Measurements from ENCODE around the gene PC.
"Not testable (repeated sequence)": the region's sequence is repeated elsewhere in the genome, so short reads cannot be mapped to it uniquely, and the experiment has no call there.

PC gene, protein sequence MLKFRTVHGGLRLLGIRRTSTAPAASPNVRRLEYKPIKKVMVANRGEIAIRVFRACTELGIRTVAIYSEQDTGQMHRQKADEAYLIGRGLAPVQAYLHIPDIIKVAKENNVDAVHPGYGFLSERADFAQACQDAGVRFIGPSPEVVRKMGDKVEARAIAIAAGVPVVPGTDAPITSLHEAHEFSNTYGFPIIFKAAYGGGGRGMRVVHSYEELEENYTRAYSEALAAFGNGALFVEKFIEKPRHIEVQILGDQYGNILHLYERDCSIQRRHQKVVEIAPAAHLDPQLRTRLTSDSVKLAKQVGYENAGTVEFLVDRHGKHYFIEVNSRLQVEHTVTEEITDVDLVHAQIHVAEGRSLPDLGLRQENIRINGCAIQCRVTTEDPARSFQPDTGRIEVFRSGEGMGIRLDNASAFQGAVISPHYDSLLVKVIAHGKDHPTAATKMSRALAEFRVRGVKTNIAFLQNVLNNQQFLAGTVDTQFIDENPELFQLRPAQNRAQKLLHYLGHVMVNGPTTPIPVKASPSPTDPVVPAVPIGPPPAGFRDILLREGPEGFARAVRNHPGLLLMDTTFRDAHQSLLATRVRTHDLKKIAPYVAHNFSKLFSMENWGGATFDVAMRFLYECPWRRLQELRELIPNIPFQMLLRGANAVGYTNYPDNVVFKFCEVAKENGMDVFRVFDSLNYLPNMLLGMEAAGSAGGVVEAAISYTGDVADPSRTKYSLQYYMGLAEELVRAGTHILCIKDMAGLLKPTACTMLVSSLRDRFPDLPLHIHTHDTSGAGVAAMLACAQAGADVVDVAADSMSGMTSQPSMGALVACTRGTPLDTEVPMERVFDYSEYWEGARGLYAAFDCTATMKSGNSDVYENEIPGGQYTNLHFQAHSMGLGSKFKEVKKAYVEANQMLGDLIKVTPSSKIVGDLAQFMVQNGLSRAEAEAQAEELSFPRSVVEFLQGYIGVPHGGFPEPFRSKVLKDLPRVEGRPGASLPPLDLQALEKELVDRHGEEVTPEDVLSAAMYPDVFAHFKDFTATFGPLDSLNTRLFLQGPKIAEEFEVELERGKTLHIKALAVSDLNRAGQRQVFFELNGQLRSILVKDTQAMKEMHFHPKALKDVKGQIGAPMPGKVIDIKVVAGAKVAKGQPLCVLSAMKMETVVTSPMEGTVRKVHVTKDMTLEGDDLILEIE

DNA sequence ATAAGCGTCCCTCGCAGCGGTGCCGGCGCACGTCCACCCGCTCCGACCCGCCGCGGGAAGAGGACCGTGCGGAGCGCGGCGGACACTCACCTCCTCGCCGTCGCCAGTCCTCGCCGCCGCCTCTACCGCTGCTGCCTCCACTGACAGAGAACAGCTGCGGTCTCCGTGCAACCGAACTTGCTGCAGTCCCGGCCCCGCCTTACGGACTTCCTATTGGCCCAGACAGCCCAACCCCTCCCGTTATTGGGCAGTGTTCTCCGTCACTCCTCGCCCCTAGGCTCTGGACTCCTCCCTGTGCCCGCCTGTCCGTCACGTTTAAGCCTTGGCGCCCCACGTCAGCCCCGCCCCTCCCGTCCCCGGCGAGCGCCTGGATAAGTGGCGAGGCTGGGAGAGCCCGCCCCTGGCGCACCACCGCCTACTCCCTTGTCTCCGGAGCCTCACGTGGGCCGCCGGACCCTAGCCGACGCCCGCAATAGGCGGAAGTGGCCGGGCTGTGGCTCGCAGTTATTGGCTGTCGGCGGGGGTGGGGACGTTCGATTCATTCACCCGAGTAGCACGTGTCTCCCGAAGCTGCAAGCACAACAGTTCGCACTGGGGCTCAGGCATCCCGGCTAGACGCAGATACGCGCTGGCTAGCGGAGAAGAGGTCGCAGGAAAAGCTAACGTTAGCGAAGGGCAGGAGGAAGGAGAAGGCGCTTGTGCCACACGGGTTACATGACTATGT is at the start of gene PC:
Gene PC (minus strand): TSS at position 152 of the 724 bp plus-strand sequence. CDS start 86,224 bp downstream, outside the sequence.
- DNase-seq: peak; percentile 99

DNA sequence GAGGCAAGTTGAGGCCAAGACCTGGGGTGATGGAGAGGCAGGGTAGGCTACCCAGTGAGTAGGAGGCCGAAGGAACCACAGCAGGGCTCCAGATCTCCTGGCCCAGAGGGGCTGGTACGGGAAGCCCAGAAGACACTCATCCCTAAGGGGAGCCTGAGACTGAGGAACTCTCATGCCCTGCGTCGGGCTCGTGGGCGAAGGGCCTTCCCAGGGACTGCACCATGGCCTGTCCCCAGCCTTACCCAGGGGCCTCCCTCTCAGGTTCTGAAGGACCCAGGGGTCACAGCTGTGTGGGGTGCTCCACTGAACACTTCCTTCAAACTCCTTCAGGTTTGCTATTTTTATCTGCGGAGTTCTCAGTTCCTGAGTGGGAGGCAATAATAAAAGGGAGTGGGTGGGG is 48.9 kb upstream of the PC start:
- no peak for DNase-seq

DNA sequence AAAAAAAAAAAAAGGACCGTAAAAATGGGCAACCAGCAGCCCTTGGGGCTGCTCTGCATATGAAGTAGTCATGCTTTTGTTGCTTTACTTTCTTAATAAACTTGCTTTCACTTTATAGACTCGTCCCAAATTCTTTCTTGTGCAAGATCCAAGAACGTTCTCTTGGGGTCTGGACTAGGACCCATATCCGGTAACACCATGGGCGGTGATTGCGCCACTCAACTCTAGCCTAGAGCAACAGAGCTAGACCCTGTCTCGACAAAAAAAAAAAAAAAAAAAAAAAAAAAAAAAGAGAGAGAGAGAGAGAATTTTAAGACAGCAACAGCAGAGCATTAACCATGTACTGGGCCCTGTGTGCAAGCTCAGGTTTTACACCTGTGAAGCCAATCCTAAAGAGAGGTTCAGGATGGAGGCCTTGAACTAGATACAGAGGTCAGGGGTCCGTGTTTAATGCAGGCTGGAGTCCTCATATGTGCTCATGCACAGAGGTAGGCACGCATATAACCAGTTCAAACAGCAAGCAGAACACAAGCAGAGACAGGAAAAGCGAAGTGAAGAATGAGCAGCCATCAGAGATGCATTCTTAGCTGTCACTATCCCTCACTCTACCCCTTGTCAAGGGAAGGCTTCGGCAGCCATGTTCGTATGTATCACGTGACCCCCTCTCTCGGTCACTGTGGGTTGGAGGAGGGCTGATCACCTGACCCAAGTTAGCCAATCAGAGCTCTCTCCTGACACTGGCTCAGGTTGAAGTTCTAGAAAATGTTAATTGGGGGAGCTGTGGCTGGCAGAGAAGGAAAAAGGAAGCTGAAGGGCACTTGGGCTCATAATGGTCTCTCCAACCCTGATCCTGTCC is 48.1 kb upstream of the PC start:
- no peak for DNase-seq

GRCh38 chr11:67005200-67005599 is 47.0 kb upstream of the PC start:
- DNase-seq: not testable (repeated sequence)

GRCh38 chr11:67002921-67003411 is 44.8 kb upstream of the PC start:
- no peak for DNase-seq

DNA sequence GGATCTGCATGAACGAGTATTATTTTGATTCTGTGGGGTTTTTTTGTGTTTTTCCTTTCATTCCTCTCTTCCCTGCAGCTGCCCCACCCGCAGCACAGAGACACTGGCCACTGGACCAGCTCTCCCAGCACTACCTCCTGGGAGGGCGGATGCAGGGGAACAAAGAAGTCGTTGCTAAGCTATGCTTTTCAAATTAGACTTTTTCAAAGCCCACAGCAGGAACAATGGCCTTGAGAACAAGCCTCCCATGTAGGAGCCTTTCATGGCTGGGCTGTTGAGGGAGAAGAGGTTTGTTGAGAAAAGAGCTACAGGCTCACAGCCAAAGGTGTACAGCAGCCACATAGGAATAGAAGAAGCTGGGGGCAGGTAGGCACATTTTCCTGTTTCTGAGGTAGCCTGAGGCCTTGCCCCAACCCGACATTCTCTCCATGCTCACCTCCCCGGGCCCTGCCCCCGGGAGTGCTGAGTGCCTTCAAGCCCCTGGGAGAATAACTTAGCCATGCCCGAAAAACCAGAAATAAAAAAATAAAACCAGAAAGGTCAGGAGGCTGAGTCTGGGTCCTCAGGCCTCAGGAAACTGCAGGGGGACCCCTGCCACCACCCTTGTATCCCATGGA is 44.2 kb upstream of the PC start:
- no peak for DNase-seq

- DNase-seq: no peak
These were observed 43.1 kb upstream of the PC start for GRCh38 chr11:67001332-67001731.

- no peak for DNase-seq
These were observed 41.4 kb upstream of the PC start for GRCh38 chr11:66999555-66999954.

GRCh38 chr11:66996609-66997273 is 38.6 kb upstream of the PC start:
- DNase-seq: no peak

DNA sequence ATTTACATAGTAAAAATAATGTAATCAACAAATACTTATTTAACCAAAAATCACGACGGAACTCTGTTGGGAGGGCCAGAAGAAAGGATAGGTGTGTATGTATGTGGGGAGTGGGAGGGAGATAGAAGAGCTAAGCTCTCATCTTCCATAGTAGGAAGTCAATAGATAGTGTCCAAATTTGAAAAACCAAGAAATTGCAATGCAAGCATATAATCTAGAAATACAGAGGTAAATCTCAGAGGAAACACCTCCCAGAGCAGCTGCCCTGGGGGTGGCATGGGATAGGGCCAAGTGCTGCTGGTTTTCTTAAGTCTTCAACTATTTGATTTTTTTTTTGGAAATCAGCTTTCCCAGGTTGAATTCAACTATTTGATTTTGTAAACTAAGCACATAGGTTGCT is 33.9 kb upstream of the PC start:
- no peak for DNase-seq

- not testable (repeated sequence) for DNase-seq
These were observed 31.2 kb upstream of the PC start for GRCh38 chr11:66989360-66989759.

DNA sequence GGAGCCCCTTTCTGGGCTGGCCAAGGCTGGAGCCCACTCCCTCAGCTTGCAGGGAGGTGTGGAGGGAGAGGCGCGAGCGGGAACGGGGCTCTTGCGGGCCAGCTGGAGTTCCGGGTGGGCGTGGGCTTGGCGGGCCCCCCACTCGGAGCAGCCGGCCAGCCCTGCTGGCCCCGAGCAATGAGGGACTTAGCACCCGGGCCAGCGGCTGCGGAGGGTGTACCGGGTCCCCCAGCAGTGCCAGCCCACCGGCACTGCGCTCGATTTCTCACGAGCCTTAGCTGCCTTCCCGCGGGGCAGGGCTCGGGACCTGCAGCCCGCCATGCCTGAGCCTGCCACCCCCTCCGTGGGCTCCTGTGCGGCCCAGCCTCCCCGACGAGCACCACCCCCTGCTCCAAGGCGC is 30.6 kb upstream of the PC start:
- not testable (repeated sequence) for DNase-seq

DNA sequence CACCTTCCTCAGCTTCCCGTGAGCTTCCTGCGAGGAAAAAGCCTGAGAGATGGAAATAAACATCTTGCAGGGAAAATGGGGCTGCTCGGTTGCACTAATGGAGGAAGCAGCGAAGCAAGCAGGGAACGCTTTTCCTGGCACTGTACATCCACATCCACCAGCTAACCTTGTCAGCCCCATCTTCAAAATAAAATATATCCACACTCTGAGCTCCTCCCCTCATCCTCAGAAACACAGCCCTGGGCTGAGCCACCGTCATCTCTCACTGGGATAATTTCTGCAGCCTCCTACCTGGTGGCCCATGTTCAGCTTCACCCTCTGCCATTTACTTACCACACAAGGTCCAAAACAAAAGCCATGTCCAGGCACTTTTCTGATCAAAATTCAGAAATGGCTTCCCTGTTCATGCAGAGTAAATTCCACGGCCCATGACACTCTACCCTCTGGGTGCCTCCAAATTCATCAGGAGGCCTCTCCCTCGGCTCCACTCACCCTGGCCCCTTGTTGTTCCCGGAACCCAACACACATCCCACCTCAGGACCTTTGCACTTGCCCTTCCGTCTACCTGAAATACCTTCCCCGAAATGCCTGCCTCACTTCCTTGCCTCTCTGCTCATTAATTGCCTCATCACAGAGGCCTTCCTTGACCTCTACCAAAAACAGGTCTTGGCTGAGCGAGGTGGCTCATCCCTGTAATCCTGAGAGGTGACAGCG is 29.9 kb upstream of the PC start:
- DNase-seq: no peak

- DNase-seq: no peak
These were observed 29.0 kb upstream of the PC start for GRCh38 chr11:66987158-66987620.

- no peak for DNase-seq
These were observed 28.0 kb upstream of the PC start for GRCh38 chr11:66986178-66986545.

- DNase-seq: no peak
These were observed 27.5 kb upstream of the PC start for GRCh38 chr11:66985508-66986177.

- DNase-seq: no peak
These were observed 25.2 kb upstream of the PC start for GRCh38 chr11:66983275-66983924.

GRCh38 chr11:66981976-66982578 is 23.9 kb upstream of the PC start:
- peak; percentile 57 for DNase-seq
